SK-N-SH (cell line): ENCODE results near the gene PPM1E.

Source experiments
- EZH2phosphoT487 ChIP-seq: fragments of 200-600 bp; sonication (generic); IDR thresholded peaks from 2 replicates; pipeline ENCODE4 v1.6.1; 2017; ENCODE audit warnings: low read depth, mixed run types, mild to moderate bottlenecking, antibody characterized with exemption, moderate library complexity, borderline replicate concordance
- JUND ChIP-seq: IDR thresholded peaks from 2 replicates; pipeline ENCODE4 v1.4.0; 2012
- MXI1 ChIP-seq: IDR thresholded peaks from 2 replicates; pipeline ENCODE4 v1.6.1; 2012; ENCODE audit warnings: mild to moderate bottlenecking, low read depth, low read length, improper control_type of control experiment
- POLR2AphosphoS5 ChIP-seq: IDR thresholded peaks from 2 replicates; pipeline ENCODE4 v1.6.1; 2012; ENCODE audit warnings: low read depth, low read length
- SMC3 ChIP-seq: IDR thresholded peaks from 2 replicates; pipeline ENCODE4 v1.6.1; 2012; ENCODE audit warnings: low read depth, low read length, improper control_type of control experiment

DNA sequence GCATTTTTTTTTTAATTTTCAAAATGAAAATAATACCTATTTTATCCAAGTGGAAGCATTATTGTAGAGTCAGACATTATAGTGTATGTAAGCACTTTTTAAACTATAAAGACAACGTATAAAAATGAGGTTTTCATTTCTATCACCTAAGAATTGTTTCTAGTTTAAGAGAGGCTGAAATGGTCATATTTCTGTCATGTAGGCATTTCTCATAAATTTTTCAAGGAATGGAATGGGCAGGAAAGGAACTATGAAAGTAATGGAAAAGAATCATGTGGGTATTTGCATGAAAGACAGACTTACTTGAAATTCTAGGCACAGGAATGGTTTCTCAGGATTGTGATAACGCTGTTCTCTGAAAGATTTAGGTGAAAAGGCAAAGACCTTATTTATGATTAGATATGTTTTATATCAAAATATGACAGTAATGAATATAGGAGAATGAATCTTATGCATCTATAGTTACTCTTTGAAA, 67.4 kb downstream of the PPM1E start:
- TF ChIP-seq JUND, result no peak
- no peak for TF ChIP-seq MXI1
- TF ChIP-seq POLR2AphosphoS5, result no peak
- TF ChIP-seq EZH2phosphoT487, result no peak
- TF ChIP-seq SMC3, result no peak
